Head of caudate nucleus (tissue), 42 donors: ENCODE measurements around the gene FAM124B.
"Not testable (repeated sequence)": the region's sequence is repeated elsewhere in the genome, so short reads cannot be mapped to it uniquely, and the experiment has no call there.

Source experiments
- DNase-seq, 42 donors: peaks; one replicate each; pipeline versions ENCODE4 v3.0.0 to v3.0.0-alpha.2; 2020 to 2021; ENCODE audit warnings: mixed read lengths in 7 of 42
- intact Hi-C: fragments of 100-400 bp; cut with DNase I; formaldehyde crosslinking; loops from one replicate; pipeline ENCODE4 v1.15.0; 2022

FAM124B gene

GRCh38 chr2:224389317-224389716, 12.6 kb downstream of the FAM124B start:
- intact Hi-C loops: no loop called here
- DNase-seq: no peak

GRCh38 chr2:224386876-224387275, 15.0 kb downstream of the FAM124B start:
- intact Hi-C loops: no loop called here

GRCh38 chr2:224382973-224383555, 18.8 kb downstream of the FAM124B start:
- DNase-seq: no peak
- intact Hi-C loops: no loop called here

More at GRCh38 chr2:224386876-224387275, 15.0 kb downstream of the FAM124B start:
- no peak for DNase-seq

- intact Hi-C loops, DNase-seq: not testable (repeated sequence)
These were observed 19.6 kb downstream of the FAM124B start for GRCh38 chr2:224382280-224382647.

- DNase-seq: no peak
- intact Hi-C loops: no loop called here
These were observed 20.2 kb downstream of the FAM124B start for GRCh38 chr2:224381521-224382279.

GRCh38 chr2:224379986-224380385, 21.9 kb downstream of the FAM124B start:
- intact Hi-C loops: no loop called here
- no peak for DNase-seq

GRCh38 chr2:224379172-224379571, 22.7 kb downstream of the FAM124B start:
- no peak for DNase-seq
- intact Hi-C loops: no loop called here

GRCh38 chr2:224378701-224379097, 23.2 kb downstream of the FAM124B start:
- no peak for DNase-seq
- intact Hi-C loops: no loop called here

GRCh38 chr2:224377751-224378700, 23.9 kb downstream of the FAM124B start:
- no peak for DNase-seq
- intact Hi-C loops: no loop called here

- intact Hi-C loops: no loop called here
- DNase-seq: peak in 1 of 42 donors; percentile 7
These were observed 29.3 kb downstream of the FAM124B start for GRCh38 chr2:224372641-224373040.

- peak in 3 of 42 donors; percentile 9 to 22 (median 18) for DNase-seq
- intact Hi-C loops: no loop called here
These were observed 32.8 kb downstream of the FAM124B start for GRCh38 chr2:224369028-224369632.

- DNase-seq: peak in 1 of 42 donors; percentile 3
- intact Hi-C loops: no loop called here
These were observed 35.6 kb downstream of the FAM124B start for GRCh38 chr2:224366267-224366844.

- no peak for DNase-seq
- intact Hi-C loops: no loop called here
These were observed 36.6 kb downstream of the FAM124B start for GRCh38 chr2:224365331-224365730.

- intact Hi-C loops: no loop called here
- no peak for DNase-seq
These were observed 38.6 kb downstream of the FAM124B start for GRCh38 chr2:224363281-224363680.

GRCh38 chr2:224362094-224362493, 39.8 kb downstream of the FAM124B start:
- intact Hi-C loops: no loop called here
- no peak for DNase-seq

GRCh38 chr2:224360801-224361251, 41.1 kb downstream of the FAM124B start:
- intact Hi-C loops: no loop called here
- DNase-seq: no peak

GRCh38 chr2:224359569-224359968, 42.3 kb downstream of the FAM124B start:
- DNase-seq: peak in 4 of 42 donors; percentile 5 to 13 (median 10)
- intact Hi-C loops: loop anchor here (5.0 kb wide), 1 partner anchor 298 kb away; no protein-coding TSS in a partner anchor

- intact Hi-C loops: loop anchor here (5.0 kb wide), 1 partner anchor 300 kb away; no protein-coding TSS in a partner anchor
These were observed 44.6 kb downstream of the FAM124B start for GRCh38 chr2:224357098-224357901.

More at GRCh38 chr2:224357098-224357901, 44.6 kb downstream of the FAM124B start:
- peak in 31 of 42 donors; percentile 21 to 86 (median 64) for DNase-seq
